Medulla oblongata (tissue), 1 donor: ENCODE results near the gene NCL.
"Not testable (repeated sequence)": the region's sequence is repeated elsewhere in the genome, so short reads cannot be mapped to it uniquely, and the experiment has no call there.

Source experiments
- DNase-seq: peaks from one replicate; pipeline ENCODE4 v3.0.0-alpha.2; 2015; ENCODE audit errors: extremely low spot score

Gene NCL

GRCh38 chr2:231405601-231406367 lies 58.5 kb downstream of the NCL start:
- not testable (repeated sequence) for DNase-seq

GRCh38 chr2:231404183-231404578 lies 60.1 kb downstream of the NCL start:
- not testable (repeated sequence) for DNase-seq
